Measurements from ENCODE around the gene IL33. TPM values are rescaled to one million over a fixed set of nuclear protein-coding genes. Genes with fewer than 3 reads are reported as not detected.

IL33 gene
- polyA plus RNA-seq, 1 donor from 2014 or later, result not detected

DNA sequence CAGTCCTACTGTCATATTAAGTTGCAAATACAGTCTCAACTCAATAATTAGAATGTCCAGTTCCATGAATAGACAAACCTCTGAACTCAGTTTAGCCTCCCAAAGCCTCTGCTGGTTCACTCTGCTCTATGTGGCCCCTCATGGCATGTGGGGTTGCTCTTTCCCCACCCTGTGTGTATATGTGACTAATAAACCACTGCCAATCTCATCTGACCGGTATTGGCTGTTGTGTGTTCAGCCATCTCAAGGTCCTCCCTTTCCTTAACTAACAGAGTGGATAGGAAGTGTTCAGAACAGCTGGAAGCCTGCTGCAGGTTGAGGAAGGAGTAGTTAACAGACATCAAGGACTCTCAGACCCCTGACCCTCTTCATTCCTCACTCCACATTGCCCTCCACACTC, 55.3 kb downstream of the IL33 start:
- no peak overlapping the region for H3K27ac ChIP-seq (ENCODE audit: low read length)
- no peaks in the 10 kb centered on the region for H3F3A ChIP-seq (ENCODE audit: insufficient read depth, low read length, poor library complexity, severe bottlenecking)
- no peaks in the 10 kb centered on the region for H3K9me2 ChIP-seq (ENCODE audit: insufficient read depth, low read length)
- H3K36me3 ChIP-seq (ENCODE audit: insufficient read depth, low read length), result no peaks in the 10 kb centered on the region
- H3K79me2 ChIP-seq (replicated peaks; ENCODE audit: insufficient read depth, low read length), result no peaks in the 10 kb centered on the region
- H3K9ac ChIP-seq (ENCODE audit: low read length), result no peak overlapping the region
- no peak overlapping the region for H2AFZ ChIP-seq (ENCODE audit: low read depth, low read length)
- H4K20me1 ChIP-seq (ENCODE audit: insufficient read depth), result no peaks in the 10 kb centered on the region
- no peaks in the 10 kb centered on the region for H3K27me3 ChIP-seq (ENCODE audit: insufficient read depth, low read depth, low read length)
- no peak overlapping the region for H3K4me3 ChIP-seq (ENCODE audit: low read length)
- H3K9me3 ChIP-seq (ENCODE audit: low read length), result no peaks in the 10 kb centered on the region
- TF ChIP-seq MXI1 (conservative IDR thresholded peaks at IDR 0.05; ENCODE audit: poor library complexity, severe bottlenecking) (no peak), POLR2AphosphoS5 (IDR thresholded peaks at IDR 0.05) (no peak), EZH2 (IDR thresholded peaks at IDR 0.05; ENCODE audit: borderline replicate concordance, insufficient read depth, low read length, poor library complexity, severe bottlenecking) (no peak), EP300 (conservative IDR thresholded peaks at IDR 0.05; ENCODE audit: poor library complexity, severe bottlenecking) (no peak), RAD21 (conservative IDR thresholded peaks at IDR 0.05) (no peak), TAF1 (IDR thresholded peaks at IDR 0.05; ENCODE audit: low read depth) (no peak), SMC3 (conservative IDR thresholded peaks at IDR 0.05; ENCODE audit: poor library complexity) (no peak)
- TF ChIP-seq, protein P1, sequence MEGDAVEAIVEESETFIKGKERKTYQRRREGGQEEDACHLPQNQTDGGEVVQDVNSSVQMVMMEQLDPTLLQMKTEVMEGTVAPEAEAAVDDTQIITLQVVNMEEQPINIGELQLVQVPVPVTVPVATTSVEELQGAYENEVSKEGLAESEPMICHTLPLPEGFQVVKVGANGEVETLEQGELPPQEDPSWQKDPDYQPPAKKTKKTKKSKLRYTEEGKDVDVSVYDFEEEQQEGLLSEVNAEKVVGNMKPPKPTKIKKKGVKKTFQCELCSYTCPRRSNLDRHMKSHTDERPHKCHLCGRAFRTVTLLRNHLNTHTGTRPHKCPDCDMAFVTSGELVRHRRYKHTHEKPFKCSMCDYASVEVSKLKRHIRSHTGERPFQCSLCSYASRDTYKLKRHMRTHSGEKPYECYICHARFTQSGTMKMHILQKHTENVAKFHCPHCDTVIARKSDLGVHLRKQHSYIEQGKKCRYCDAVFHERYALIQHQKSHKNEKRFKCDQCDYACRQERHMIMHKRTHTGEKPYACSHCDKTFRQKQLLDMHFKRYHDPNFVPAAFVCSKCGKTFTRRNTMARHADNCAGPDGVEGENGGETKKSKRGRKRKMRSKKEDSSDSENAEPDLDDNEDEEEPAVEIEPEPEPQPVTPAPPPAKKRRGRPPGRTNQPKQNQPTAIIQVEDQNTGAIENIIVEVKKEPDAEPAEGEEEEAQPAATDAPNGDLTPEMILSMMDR (IDR thresholded peaks at IDR 0.05; ENCODE audit: poor library complexity, severe bottlenecking), result no peak
- TF ChIP-seq, protein P2, sequence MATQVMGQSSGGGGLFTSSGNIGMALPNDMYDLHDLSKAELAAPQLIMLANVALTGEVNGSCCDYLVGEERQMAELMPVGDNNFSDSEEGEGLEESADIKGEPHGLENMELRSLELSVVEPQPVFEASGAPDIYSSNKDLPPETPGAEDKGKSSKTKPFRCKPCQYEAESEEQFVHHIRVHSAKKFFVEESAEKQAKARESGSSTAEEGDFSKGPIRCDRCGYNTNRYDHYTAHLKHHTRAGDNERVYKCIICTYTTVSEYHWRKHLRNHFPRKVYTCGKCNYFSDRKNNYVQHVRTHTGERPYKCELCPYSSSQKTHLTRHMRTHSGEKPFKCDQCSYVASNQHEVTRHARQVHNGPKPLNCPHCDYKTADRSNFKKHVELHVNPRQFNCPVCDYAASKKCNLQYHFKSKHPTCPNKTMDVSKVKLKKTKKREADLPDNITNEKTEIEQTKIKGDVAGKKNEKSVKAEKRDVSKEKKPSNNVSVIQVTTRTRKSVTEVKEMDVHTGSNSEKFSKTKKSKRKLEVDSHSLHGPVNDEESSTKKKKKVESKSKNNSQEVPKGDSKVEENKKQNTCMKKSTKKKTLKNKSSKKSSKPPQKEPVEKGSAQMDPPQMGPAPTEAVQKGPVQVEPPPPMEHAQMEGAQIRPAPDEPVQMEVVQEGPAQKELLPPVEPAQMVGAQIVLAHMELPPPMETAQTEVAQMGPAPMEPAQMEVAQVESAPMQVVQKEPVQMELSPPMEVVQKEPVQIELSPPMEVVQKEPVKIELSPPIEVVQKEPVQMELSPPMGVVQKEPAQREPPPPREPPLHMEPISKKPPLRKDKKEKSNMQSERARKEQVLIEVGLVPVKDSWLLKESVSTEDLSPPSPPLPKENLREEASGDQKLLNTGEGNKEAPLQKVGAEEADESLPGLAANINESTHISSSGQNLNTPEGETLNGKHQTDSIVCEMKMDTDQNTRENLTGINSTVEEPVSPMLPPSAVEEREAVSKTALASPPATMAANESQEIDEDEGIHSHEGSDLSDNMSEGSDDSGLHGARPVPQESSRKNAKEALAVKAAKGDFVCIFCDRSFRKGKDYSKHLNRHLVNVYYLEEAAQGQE (IDR thresholded peaks at IDR 0.05; ENCODE audit: borderline replicate concordance), result no peak
- no peak overlapping the region for H3K4me2 ChIP-seq (ENCODE audit: low read length)

DNA sequence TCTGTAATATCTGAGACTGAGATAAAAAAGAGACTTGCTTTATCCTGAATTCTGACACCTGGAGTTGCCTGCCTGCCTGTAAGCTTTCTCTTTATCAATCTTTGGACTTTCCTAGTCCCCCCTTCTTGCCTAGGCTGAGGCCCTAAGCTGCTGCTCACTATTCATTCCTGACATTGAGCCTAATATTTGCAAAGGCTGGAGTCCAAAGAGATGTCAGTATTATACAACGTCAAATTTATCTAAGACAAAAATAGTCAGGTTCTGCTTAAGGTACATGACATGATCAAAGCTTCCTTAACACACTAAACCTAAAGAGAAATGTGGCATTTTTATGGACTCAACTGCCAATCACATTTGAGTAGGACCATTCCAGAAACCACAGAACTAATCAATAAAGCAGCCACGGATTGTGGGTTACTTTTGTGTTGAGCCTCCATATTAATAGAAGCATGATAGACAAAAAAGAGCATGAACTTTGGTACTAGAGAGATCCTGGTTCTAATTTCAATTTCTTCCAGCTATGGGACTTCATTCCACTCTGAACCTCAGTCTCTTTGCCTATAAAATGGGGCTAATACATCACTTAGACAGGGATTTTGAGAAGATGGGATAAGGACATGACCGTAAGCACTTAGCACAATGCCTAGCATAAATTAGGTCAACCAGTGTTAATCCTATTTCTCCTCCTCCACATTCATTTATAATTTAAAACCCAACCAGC, 56.1 kb downstream of the IL33 start:
- H3K9me2 ChIP-seq (ENCODE audit: insufficient read depth, low read length), result no peaks in the 10 kb centered on the region
- H2AFZ ChIP-seq (ENCODE audit: low read depth, low read length), result no peak overlapping the region
- no peaks in the 10 kb centered on the region for H3K79me2 ChIP-seq (replicated peaks; ENCODE audit: insufficient read depth, low read length)
- no peaks in the 10 kb centered on the region for H4K20me1 ChIP-seq (ENCODE audit: insufficient read depth)
- no peak overlapping the region for H3K27ac ChIP-seq (ENCODE audit: low read length)
- no peaks in the 10 kb centered on the region for H3K9me3 ChIP-seq (ENCODE audit: low read length)
- H3K36me3 ChIP-seq (ENCODE audit: insufficient read depth, low read length), result no peaks in the 10 kb centered on the region
- no peak overlapping the region for H3K9ac ChIP-seq (ENCODE audit: low read length)
- no peaks in the 10 kb centered on the region for H3F3A ChIP-seq (ENCODE audit: insufficient read depth, low read length, poor library complexity, severe bottlenecking)
- no peak overlapping the region for H3K4me2 ChIP-seq (ENCODE audit: low read length)
- no peak overlapping the region for H3K4me3 ChIP-seq (ENCODE audit: low read length)
- TF ChIP-seq SMC3 (conservative IDR thresholded peaks at IDR 0.05; ENCODE audit: poor library complexity) (no peak), EZH2 (IDR thresholded peaks at IDR 0.05; ENCODE audit: borderline replicate concordance, insufficient read depth, low read length, poor library complexity, severe bottlenecking) (no peak), EP300 (conservative IDR thresholded peaks at IDR 0.05; ENCODE audit: poor library complexity, severe bottlenecking) (no peak), MXI1 (conservative IDR thresholded peaks at IDR 0.05; ENCODE audit: poor library complexity, severe bottlenecking) (no peak), TAF1 (IDR thresholded peaks at IDR 0.05; ENCODE audit: low read depth) (no peak), POLR2AphosphoS5 (IDR thresholded peaks at IDR 0.05) (no peak), RAD21 (conservative IDR thresholded peaks at IDR 0.05) (no peak)
- TF ChIP-seq, protein P1 (IDR thresholded peaks at IDR 0.05; ENCODE audit: poor library complexity, severe bottlenecking), result no peak
- no peaks in the 10 kb centered on the region for H3K27me3 ChIP-seq (ENCODE audit: insufficient read depth, low read depth, low read length)
